ENCODE measurements around the gene BRAP.
A peak's percentile ranks its signal among the peaks of the same experiment; 100 is the strongest.
"Not testable (repeated sequence)": the region's sequence is repeated elsewhere in the genome, so short reads cannot be mapped to it uniquely, and the experiment has no call there.

BRAP gene

GRCh38 chr12:111628505-111629260 lies 57.1 kb downstream of the BRAP start:
- DNase-seq (ENCODE audit: low read depth): no peak
- H3K4me3 ChIP-seq (ENCODE audit: low read depth, low read length): no peak overlapping the region
- no peak for TF ChIP-seq CTCF (IDR thresholded peaks at IDR 0.05; ENCODE audit: low read depth, low read length)
- TF ChIP-seq POLR2A (IDR thresholded peaks at IDR 0.05; ENCODE audit: extremely low read depth, insufficient read length): no peak
- TF ChIP-seq MAX (IDR thresholded peaks at IDR 0.05; ENCODE audit: low read depth, low read length): no peak
- no peak for TF ChIP-seq MYC (IDR thresholded peaks at IDR 0.05; ENCODE audit: low read depth, low read length)

- no peak for TF ChIP-seq POLR2A (IDR thresholded peaks at IDR 0.05; ENCODE audit: extremely low read depth, insufficient read length)
- TF ChIP-seq CTCF (IDR thresholded peaks at IDR 0.05; ENCODE audit: low read depth, low read length): no peak
- no peak for TF ChIP-seq MYC (IDR thresholded peaks at IDR 0.05; ENCODE audit: low read depth, low read length)
- TF ChIP-seq MAX (IDR thresholded peaks at IDR 0.05; ENCODE audit: low read depth, low read length): no peak
These were observed 59.5 kb downstream of the BRAP start for GRCh38 chr12:111626230-111626629.

GRCh38 chr12:111624540-111624939 lies 61.2 kb downstream of the BRAP start:
- no peak for DNase-seq (ENCODE audit: low read depth)
- TF ChIP-seq CTCF (IDR thresholded peaks at IDR 0.05; ENCODE audit: low read depth, low read length): no peak
- TF ChIP-seq MYC (IDR thresholded peaks at IDR 0.05; ENCODE audit: low read depth, low read length): no peak
- no peak for TF ChIP-seq MAX (IDR thresholded peaks at IDR 0.05; ENCODE audit: low read depth, low read length)
- no peak for TF ChIP-seq POLR2A (IDR thresholded peaks at IDR 0.05; ENCODE audit: extremely low read depth, insufficient read length)
- H3K4me3 ChIP-seq (ENCODE audit: low read depth, low read length): no peak overlapping the region

More at GRCh38 chr12:111626230-111626629, 59.5 kb downstream of the BRAP start:
- no peak overlapping the region for H3K4me3 ChIP-seq (ENCODE audit: low read depth, low read length)
- no peak for DNase-seq (ENCODE audit: low read depth)

- H3K4me3 ChIP-seq (ENCODE audit: low read depth, low read length); DNase-seq (ENCODE audit: low read depth): not testable (repeated sequence)
These were observed 67.9 kb downstream of the BRAP start for GRCh38 chr12:111617841-111618240.

- no peak for TF ChIP-seq MAX (IDR thresholded peaks at IDR 0.05; ENCODE audit: low read depth, low read length)
- no peak for TF ChIP-seq MYC (IDR thresholded peaks at IDR 0.05; ENCODE audit: low read depth, low read length)
- no peak for TF ChIP-seq CTCF (IDR thresholded peaks at IDR 0.05; ENCODE audit: low read depth, low read length)
- no peak for TF ChIP-seq POLR2A (IDR thresholded peaks at IDR 0.05; ENCODE audit: extremely low read depth, insufficient read length)
- DNase-seq (ENCODE audit: low read depth): no peak
These were observed 69.6 kb downstream of the BRAP start for GRCh38 chr12:111616177-111616623.

GRCh38 chr12:111607239-111607638 lies 78.5 kb downstream of the BRAP start:
- H3K4me3 ChIP-seq (ENCODE audit: low read depth, low read length): no peak overlapping the region
- peak; percentile 22 for DNase-seq (ENCODE audit: low read depth)
- TF ChIP-seq CTCF (IDR thresholded peaks at IDR 0.05; ENCODE audit: low read depth, low read length) (peak; percentile 5), POLR2A (IDR thresholded peaks at IDR 0.05; ENCODE audit: extremely low read depth, insufficient read length) (no peak)

More at GRCh38 chr12:111616177-111616623, 69.6 kb downstream of the BRAP start:
- no peak overlapping the region for H3K4me3 ChIP-seq (ENCODE audit: low read depth, low read length)

Data from NB4 (cell line).